ENCODE measurements around the gene TXNL4A.
"Not testable (repeated sequence)": the region's sequence is repeated elsewhere in the genome, so short reads cannot be mapped to it uniquely, and the experiment has no call there.

Gene TXNL4A

GRCh38 chr18:80000877-80001276 lies 12.5 kb upstream of the TXNL4A start:
- no peak for TF ChIP-seq MAX (IDR thresholded peaks at IDR 0.05; ENCODE audit: low read depth, low read length)
- no peak for TF ChIP-seq MYC (IDR thresholded peaks at IDR 0.05; ENCODE audit: low read depth, low read length)
- TF ChIP-seq POLR2A (IDR thresholded peaks at IDR 0.05; ENCODE audit: extremely low read depth, insufficient read length): no peak
- TF ChIP-seq CTCF (IDR thresholded peaks at IDR 0.05; ENCODE audit: low read depth, low read length): no peak
- no peak overlapping the region for H3K4me3 ChIP-seq (ENCODE audit: low read depth, low read length)
- DNase-seq (ENCODE audit: low read depth): no peak

GRCh38 chr18:79999701-80000100 lies 11.3 kb upstream of the TXNL4A start:
- not testable (repeated sequence) for DNase-seq (ENCODE audit: low read depth); H3K4me3 ChIP-seq (ENCODE audit: low read depth, low read length)

GRCh38 chr18:79991494-79991893 lies 3.1 kb upstream of the TXNL4A start:
- TF ChIP-seq POLR2A (IDR thresholded peaks at IDR 0.05; ENCODE audit: extremely low read depth, insufficient read length) (no peak), MYC (IDR thresholded peaks at IDR 0.05; ENCODE audit: low read depth, low read length) (no peak), CTCF (IDR thresholded peaks at IDR 0.05; ENCODE audit: low read depth, low read length) (no peak), MAX (IDR thresholded peaks at IDR 0.05; ENCODE audit: low read depth, low read length) (no peak)
- no peak for DNase-seq (ENCODE audit: low read depth)
- no peak overlapping the region for H3K4me3 ChIP-seq (ENCODE audit: low read depth, low read length)

- H3K4me3 ChIP-seq (ENCODE audit: low read depth, low read length): peak overlapping the region; percentile 74
- peak; percentile 29 for DNase-seq (ENCODE audit: low read depth)
- TF ChIP-seq MYC (IDR thresholded peaks at IDR 0.05; ENCODE audit: low read depth, low read length) (no peak), CTCF (IDR thresholded peaks at IDR 0.05; ENCODE audit: low read depth, low read length) (no peak), POLR2A (IDR thresholded peaks at IDR 0.05; ENCODE audit: extremely low read depth, insufficient read length) (no peak), MAX (IDR thresholded peaks at IDR 0.05; ENCODE audit: low read depth, low read length) (no peak)
These were observed 783 bp upstream of the TXNL4A start for GRCh38 chr18:79989195-79989497.

- H3K4me3 ChIP-seq (ENCODE audit: low read depth, low read length): peak overlapping the region; percentile 74
- TF ChIP-seq MAX (IDR thresholded peaks at IDR 0.05; ENCODE audit: low read depth, low read length): peak; percentile 72; the same call in 1 of the 2 replicates
- TF ChIP-seq CTCF (IDR thresholded peaks at IDR 0.05; ENCODE audit: low read depth, low read length): peak; percentile 25
- no peak for TF ChIP-seq POLR2A (IDR thresholded peaks at IDR 0.05; ENCODE audit: extremely low read depth, insufficient read length)
- TF ChIP-seq MYC (IDR thresholded peaks at IDR 0.05; ENCODE audit: low read depth, low read length): peak; percentile 51
- peak; percentile 83 for DNase-seq (ENCODE audit: low read depth)
These were observed 302 bp downstream of the TXNL4A start for GRCh38 chr18:79988071-79988450.

- H3K4me3 ChIP-seq (ENCODE audit: low read depth, low read length): peak overlapping the region; percentile 74
- TF ChIP-seq POLR2A (IDR thresholded peaks at IDR 0.05; ENCODE audit: extremely low read depth, insufficient read length) (no peak), CTCF (IDR thresholded peaks at IDR 0.05; ENCODE audit: low read depth, low read length) (no peak), MAX (IDR thresholded peaks at IDR 0.05; ENCODE audit: low read depth, low read length) (no peak), MYC (IDR thresholded peaks at IDR 0.05; ENCODE audit: low read depth, low read length) (no peak)
- no peak for DNase-seq (ENCODE audit: low read depth)
These were observed 797 bp downstream of the TXNL4A start for GRCh38 chr18:79987566-79987965.

Data from NB4 (cell line).